GM12878 (cell line): Measurements from ENCODE around the gene UCHL5. TPM values are rescaled to one million over a fixed set of nuclear protein-coding genes. Genes with fewer than 3 reads are reported as not detected.

Experiments used
- ATAC-seq: fragments of 200-7000 bp; cut with Tn5 transposase; 3 replicates; pipeline ENCODE4 v1.9.1; 2020; ENCODE audit warnings: mild to moderate bottlenecking, moderate library complexity
- BruUV-seq: library from RNA; stranded (reverse); fragments of 400-500 nt; replicated peaks from 2 replicates; lab custom pipeline; 2021; lab: Mats Ljungman, UMichigan
- CTCF ChIA-PET: fragments of 300-600 bp; sonication (Branson Sonifier 250); formaldehyde crosslinking; extraction: SDS; loops from one replicate; lab custom pipeline; 2021; ENCODE audit warnings: inconsistent platforms; lab: Yijun Ruan, JAX
- POLR2A ChIA-PET: fragments of 350-600 bp; formaldehyde crosslinking; extraction: SDS; loops from one replicate; lab custom pipeline; 2021; ENCODE audit warnings: inconsistent platforms; lab: Charles Lee
- RAD21 ChIA-PET: fragments of 300-600 bp; sonication (Branson Sonifier 250); formaldehyde crosslinking; loops from one replicate; lab custom pipeline; 2023; ENCODE audit warnings: antibody characterized with exemption; ENCODE audit not compliant: unreplicated experiment; lab: Charles Lee
- SMC1A ChIA-PET: fragments of 300-600 bp; sonication (Branson Sonifier 250); formaldehyde crosslinking; loops from one replicate; lab custom pipeline; 2023; ENCODE audit not compliant: unreplicated experiment, uncharacterized antibody; lab: Charles Lee
- DNase-seq: peaks from one replicate; pipeline ENCODE4 v3.0.0-alpha.2; 2011; ENCODE audit warnings: low read depth, low spot score
- FAIRE-seq: peaks from 3 replicates; lab custom pipeline; 2011; peaks lifted over from hg19 to GRCh38; lab: Jason Lieb, UNC
- H2AFZ ChIP-seq: 2 replicates; pipeline ENCODE4 v1.6.0; 2011; ENCODE audit warnings: low read depth, low read length, control low read depth; ENCODE audit not compliant: control insufficient read depth
- H3K27ac ChIP-seq: 2 replicates; pipeline ENCODE4 v1.5.1; 2011; ENCODE audit warnings: control low read depth; ENCODE audit not compliant: control insufficient read depth, insufficient read depth
- H3K27me3 ChIP-seq, 2 experiments: replicated peaks in 1 of 2; 2 replicates each; pipeline versions ENCODE4 v1.6.0 to v1.6.1; 2011; ENCODE audit warnings: low read length in 1 of 2; ENCODE audit not compliant: control insufficient read depth in 2 of 2, insufficient read depth in 2 of 2
- H3K36me3 ChIP-seq, 2 experiments: 2 replicates each; pipeline ENCODE4 v1.5.1; 2011; ENCODE audit warnings: low read length in 1 of 2; ENCODE audit not compliant: control insufficient read depth in 2 of 2, insufficient read depth in 2 of 2
- H3K4me1 ChIP-seq: 2 replicates; pipeline ENCODE4 v1.6.1; 2011; ENCODE audit warnings: mild to moderate bottlenecking, low read length, moderate library complexity, mixed read lengths; ENCODE audit not compliant: control insufficient read depth, insufficient read depth
- H3K4me2 ChIP-seq: 2 replicates; pipeline ENCODE4 v1.6.0; 2011; ENCODE audit warnings: control low read depth; ENCODE audit not compliant: control insufficient read depth, insufficient read depth
- H3K4me3 ChIP-seq: fragments of 200-600 bp; sonication (generic); 2 replicates; pipeline ENCODE4 v1.5.1; 2016
- H3K79me2 ChIP-seq: 2 replicates; pipeline ENCODE4 v1.6.0; 2011; ENCODE audit warnings: low read length; ENCODE audit not compliant: control insufficient read depth, insufficient read depth
- H3K9ac ChIP-seq: 2 replicates; pipeline ENCODE4 v1.8.0; 2011; ENCODE audit warnings: low read length, control low read depth, mixed read lengths; ENCODE audit not compliant: control insufficient read depth, insufficient read depth
- H3K9me3 ChIP-seq: replicated peaks from 3 replicates; pipeline ENCODE4 v1.5.1; 2011; ENCODE audit warnings: mild to moderate bottlenecking, low read length; ENCODE audit not compliant: control insufficient read depth, insufficient read depth
- H4K20me1 ChIP-seq: 2 replicates; pipeline ENCODE4 v1.6.0; 2011; ENCODE audit not compliant: control insufficient read depth, insufficient read depth
- CHD4 ChIP-seq: fragments of 200-600 bp; sonication (generic); IDR thresholded peaks from 2 replicates; pipeline ENCODE4 v1.6.1; 2016; ENCODE audit warnings: mild to moderate bottlenecking
- EED ChIP-seq: sonication (generic); IDR thresholded peaks from 2 replicates; pipeline ENCODE4 v1.6.1; 2016; ENCODE audit warnings: antibody characterized with exemption, low read depth
- EP300 ChIP-seq, 2 experiments: fragments of 150-350 bp in 1 of 2; IDR thresholded peaks; 2 replicates each; pipeline ENCODE4 v1.6.1; 2011 to 2012; ENCODE audit warnings: low read depth in 2 of 2, low read length in 2 of 2, borderline replicate concordance in 1 of 2, improper control_type of control experiment in 1 of 2, inconsistent platforms in 1 of 2; ENCODE audit not compliant: control insufficient read depth in 1 of 2
- GABPA ChIP-seq: IDR thresholded peaks from 2 replicates; pipeline ENCODE4 v1.6.1; 2014; ENCODE audit warnings: antibody characterized with exemption, low read depth, mild to moderate bottlenecking, inconsistent platforms
- IKZF2 ChIP-seq, 2 experiments: fragments of 450-650 bp; IDR thresholded peaks; 2 replicates each; pipeline ENCODE4 v1.6.1; 2017; ENCODE audit warnings: mild to moderate bottlenecking in 2 of 2, moderate library complexity in 2 of 2
- MYC ChIP-seq: IDR thresholded peaks from 2 replicates; pipeline ENCODE4 v1.6.1; 2011; ENCODE audit warnings: mild to moderate bottlenecking, low read length, moderate library complexity, inconsistent platforms; ENCODE audit not compliant: insufficient read depth, insufficient replicate concordance, insufficient read length, severe bottlenecking
- RB1 ChIP-seq: fragments of 450-650 bp; formaldehyde crosslinking; IDR thresholded peaks from 2 replicates; pipeline ENCODE4 v1.6.1; 2017; ENCODE audit warnings: mild to moderate bottlenecking, borderline replicate concordance
- RFX5 ChIP-seq: IDR thresholded peaks from 2 replicates; pipeline ENCODE4 v1.6.1; 2011; ENCODE audit warnings: low read depth, low read length, improper control_type of control experiment
- RUNX3 ChIP-seq: IDR thresholded peaks from 2 replicates; pipeline ENCODE4 v1.6.1; 2012; ENCODE audit warnings: low read length, inconsistent platforms
- SPI1 ChIP-seq: IDR thresholded peaks from 2 replicates; pipeline ENCODE4 v1.6.1; 2011; ENCODE audit warnings: low read depth, mild to moderate bottlenecking, low read length, moderate library complexity, borderline replicate concordance; ENCODE audit not compliant: insufficient read depth
- ZSCAN29 ChIP-seq: fragments of 450-650 bp; IDR thresholded peaks from 2 replicates; pipeline ENCODE4 v1.6.1; 2017; ENCODE audit warnings: mild to moderate bottlenecking, moderate library complexity
- WGBS: methylation state at CpG from one replicate; pipeline ENCODE4 v1.1.6; 2016; ENCODE audit warnings: low lambda C conversion rate; ENCODE audit not compliant: insufficient replicate concordance, insufficient coverage; ENCODE audit errors: missing lambda C conversion rate; 5-methylcytosine and 5-hydroxymethylcytosine counted together
- in situ Hi-C: fragments of 300-500 bp; cut with MboI; formaldehyde crosslinking; loops from 9 replicates; pipeline ENCODE4 v1.14.3; 2018; ENCODE audit warnings: mixed read lengths
- intact Hi-C: fragments of 100-400 bp; cut with micrococcal nuclease; formaldehyde crosslinking; loops from one replicate; pipeline ENCODE4 v1.14.2; 2022; ENCODE audit not compliant: unreplicated experiment
- polyA plus RNA-seq, 11 experiments: library from polyadenylated mRNA; depleted of rRNA in 4 of 11; unstranded in 6 of 11; stranded (reverse) in 5 of 11; fragments of >200 nt; fragmentation: Nextera tagmentation in 4 of 11; fragmentation: Illumina TruSeq in 1 of 11; extraction: Ambion mirVana in 4 of 11; extraction: Trizol in 1 of 11; gene quantifications; 1 replicate in 1 of 11; 2 replicates in 10 of 11; pipeline versions ENCODE4 v1.2.1 to v1.2.3, GENCODE V29; 2011 to 2016; ENCODE audit warnings: inconsistent platforms in 2 of 11, missing spikeins in 2 of 11, low read depth in 1 of 11
- total RNA-seq, 4 experiments: library from RNA; depleted of rRNA in 3 of 4; stranded (reverse); fragments of >200 nt in 3 of 4; fragmentation: Illumina TruSeq in 1 of 4; extraction: Trizol in 1 of 4; gene quantifications; 2 replicates each; pipeline versions ENCODE4 v1.2.1 to v1.2.3, GENCODE V29; 2013 to 2021

Gene UCHL5
- total and polyA plus RNA-seq, 10 of the 15 experiments (the other 5 are each of a cell fraction or from before 2014, with no cell fraction given) = 30.1 to 179 (median 60.1) TPM

- Histone ChIP-seq H3K79me2 (peaks cover 6% of the 10 kb centered on the region), H2AFZ (no peak overlapping the region), H3K4me1 (peaks cover 5% of the 10 kb centered on the region; the same call in 1 of the 2 replicates), H3K4me3 (no peak overlapping the region), H4K20me1 (no peaks in the 10 kb centered on the region), H3K27me3 (no peaks in the 10 kb centered on the region), H3K9me3 (peaks cover 8% of the 10 kb centered on the region), H3K36me3 (peaks cover 2 to 40% of the 10 kb centered on the region in 2 experiments; a peak in 3 of 4 replicates), H3K27ac (no peak overlapping the region), H3K9ac (no peak overlapping the region), H3K4me2 (no peak overlapping the region)
- no peak for ATAC-seq
- TF ChIP-seq EP300 (IDR thresholded peaks at IDR 0.05; ENCODE audit: borderline replicate concordance in 1 of 2, control insufficient read depth in 1 of 2, low read depth in 2 of 2, low read length in 2 of 2) (no peak), CHD4 (no peak), MYC (no peak), ZSCAN29 (no peak)
- no TSS peak for BruUV-seq
- POLR2A ChIA-PET = no interaction called here
- SMC1A ChIA-PET = interaction anchor here (1.2 kb wide), 1 partner anchor 379 kb away, joined by 4 read pairs; no protein-coding TSS in a partner anchor
- RAD21 ChIA-PET = no interaction called here
- DNase-seq = no peak
- FAIRE-seq = no peak
- intact Hi-C loops (no loop called here), in situ Hi-C loops (no loop called here)
- CTCF ChIA-PET = interaction anchor here (0.6 kb wide), 1 partner anchor 1380 kb away, joined by 3 read pairs; no protein-coding TSS in a partner anchor
These were observed 18.8 kb upstream of the UCHL5 start for GRCh38 chr1:193077991-193078390.

GRCh38 chr1:193070942-193071341, 11.8 kb upstream of the UCHL5 start:
- H3K27me3 ChIP-seq = no peaks in the 10 kb centered on the region
- BruUV-seq = no TSS peak
- H3K9ac ChIP-seq = no peak overlapping the region
- H3K4me2 ChIP-seq = peak overlapping the region; percentile 57
- TF ChIP-seq IKZF2 (IDR thresholded peaks at IDR 0.05) = 0 out of 4 replicates have a peak, but pooled peaks of 1 of the 2 experiments have one; percentile 12
- 0 out of 2 replicates have a peak, but pooled peaks have one; percentile 36 for TF ChIP-seq SPI1
- TF ChIP-seq RUNX3 = 0 out of 2 replicates have a peak, but pooled peaks have one; percentile 20
- TF ChIP-seq RB1 = no peak
- 0 out of 2 replicates have a peak, but pooled peaks have one; percentile 23 for TF ChIP-seq GABPA
- no peak for TF ChIP-seq RFX5
- TF ChIP-seq EED = peak; percentile 67; the same call in 1 of the 2 replicates
- peaks cover 0 to 13% of the 10 kb centered on the region in 2 experiments; a peak in 2 of 4 replicates for H3K36me3 ChIP-seq
- CTCF ChIA-PET = interaction anchor here (0.5 to 2.5 kb wide), 19 partner anchors 9 to 597 kb away, joined by 3 to 18 read pairs (median 4); partner anchors contain the start of genes RO60 and UCHL5
- H2AFZ ChIP-seq = no peak overlapping the region
- H3K9me3 ChIP-seq = peaks cover 2% of the 10 kb centered on the region; the same call in 2 of the 3 replicates
- RAD21 ChIA-PET = interaction anchor here (0.7 to 2.6 kb wide), 7 partner anchors 10 to 52 kb away, joined by 3 to 17 read pairs (median 4); partner anchors contain the start of genes CDC73, GLRX2, RO60 and UCHL5
- no peak for DNase-seq
- peak; percentile 67 for ATAC-seq
- no peak for FAIRE-seq
- peaks cover 64% of the 10 kb centered on the region for H3K79me2 ChIP-seq
- SMC1A ChIA-PET = interaction anchor here (0.7 to 2.4 kb wide), 13 partner anchors 9 to 451 kb away, joined by 3 to 12 read pairs (median 4); partner anchors contain the start of genes RO60 and UCHL5
- intact Hi-C loops (no loop called here), in situ Hi-C loops (no loop called here)
- peaks cover 26% of the 10 kb centered on the region for H3K4me1 ChIP-seq
- peak overlapping the region; percentile 16 for H3K27ac ChIP-seq
- peak overlapping the region; percentile 37 for H3K4me3 ChIP-seq
- WGBS = 32% methylated on average over 5 of the region's 5 CpGs
- POLR2A ChIA-PET = interaction anchor here (1.1 to 2.5 kb wide), 3 partner anchors 11 to 14 kb away, joined by 3 to 14 read pairs (median 4); partner anchors contain the start of genes RO60 and UCHL5
- no peaks in the 10 kb centered on the region for H4K20me1 ChIP-seq
